Kasumi-1 (cell line): Measurements from ENCODE around the gene TLL2.

Source experiments
- DNase-seq, 2 experiments: peaks; one replicate each; lab custom pipeline; 2025; lab: John Stamatoyannopoulos, UW

The TLL2 gene

GRCh38 chr10:96463562-96463961 is 50.2 kb downstream of the TLL2 start:
- DNase-seq: no peak

GRCh38 chr10:96462606-96463151 is 51.0 kb downstream of the TLL2 start:
- DNase-seq: no peak

- DNase-seq: no peak
These were observed 53.4 kb downstream of the TLL2 start for GRCh38 chr10:96460316-96460715.

- no peak for DNase-seq
These were observed 56.4 kb downstream of the TLL2 start for GRCh38 chr10:96457341-96457740.

- no peak for DNase-seq
These were observed 57.4 kb downstream of the TLL2 start for GRCh38 chr10:96456296-96456840.

- DNase-seq: no peak
These were observed 59.7 kb downstream of the TLL2 start for GRCh38 chr10:96453856-96454583.

GRCh38 chr10:96452494-96453153 is 61.1 kb downstream of the TLL2 start:
- no peak for DNase-seq

- DNase-seq: no peak
These were observed 63.1 kb downstream of the TLL2 start for GRCh38 chr10:96450529-96451207.

GRCh38 chr10:96448558-96448957 is 65.2 kb downstream of the TLL2 start:
- no peak for DNase-seq

GRCh38 chr10:96448021-96448457 is 65.7 kb downstream of the TLL2 start:
- no peak for DNase-seq

- no peak for DNase-seq
These were observed 66.6 kb downstream of the TLL2 start for GRCh38 chr10:96446966-96447596.

GRCh38 chr10:96441987-96442643 is 71.6 kb downstream of the TLL2 start:
- DNase-seq: no peak

GRCh38 chr10:96441322-96441885 is 72.3 kb downstream of the TLL2 start:
- DNase-seq: no peak

- no peak for DNase-seq
These were observed 73.1 kb downstream of the TLL2 start for GRCh38 chr10:96440361-96441292.

GRCh38 chr10:96439725-96440124 is 74.0 kb downstream of the TLL2 start:
- no peak for DNase-seq

GRCh38 chr10:96436035-96436434 is 77.7 kb downstream of the TLL2 start:
- no peak for DNase-seq

GRCh38 chr10:96431211-96431970 is 82.3 kb downstream of the TLL2 start:
- DNase-seq: no peak

- DNase-seq: no peak
These were observed 86.4 kb downstream of the TLL2 start for GRCh38 chr10:96427291-96427690.

GRCh38 chr10:96422525-96422924 is 91.2 kb downstream of the TLL2 start:
- DNase-seq: no peak
